NCI-H1930 (cell line): Measurements from ENCODE around the gene JMJD6.

Experiments used
- DNase-seq, 2 experiments: peaks; one replicate each; lab custom pipeline; 2025; lab: John Stamatoyannopoulos, UW

JMJD6 gene

DNA sequence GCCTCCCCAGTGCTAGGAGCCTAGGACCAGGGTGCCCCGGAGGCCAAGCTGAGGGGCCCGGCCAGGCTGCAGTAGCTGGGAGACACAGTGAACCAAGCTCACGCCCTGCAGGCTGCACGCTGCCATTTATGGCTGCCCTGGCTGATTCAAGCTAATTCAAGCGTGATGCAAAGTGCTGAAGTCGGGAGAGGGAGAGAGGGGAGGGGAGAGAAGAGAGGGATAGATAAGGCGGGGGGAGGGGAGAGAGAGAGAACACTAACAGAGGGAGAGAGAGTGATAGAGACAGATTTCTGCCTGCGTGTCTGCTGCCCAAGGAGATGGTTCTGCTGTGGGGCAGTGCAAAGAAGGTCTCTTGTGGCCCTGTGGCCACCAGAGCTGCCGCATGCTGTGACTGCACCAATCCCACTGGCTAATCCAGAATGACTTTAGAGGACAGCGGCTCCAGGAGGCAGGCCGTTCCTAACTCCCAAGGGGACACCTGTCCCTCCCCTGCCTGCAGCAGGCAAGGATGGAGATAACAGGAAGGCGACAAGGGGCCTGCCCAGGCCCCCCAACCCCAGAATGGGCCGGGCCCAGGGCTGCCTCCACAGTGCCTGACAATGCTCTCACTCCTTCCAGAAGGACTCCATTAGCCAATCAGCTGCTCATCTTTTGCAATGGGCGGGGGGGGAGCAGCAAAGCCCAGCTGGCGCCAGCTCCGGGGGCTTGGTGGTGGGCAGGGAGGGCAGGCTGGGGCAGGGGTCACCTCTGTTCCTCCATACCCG, 28.5 kb downstream of the JMJD6 start:
- DNase-seq, result no peak

GRCh38 chr17:76696763-76697701, 29.4 kb downstream of the JMJD6 start:
- no peak for DNase-seq

DNA sequence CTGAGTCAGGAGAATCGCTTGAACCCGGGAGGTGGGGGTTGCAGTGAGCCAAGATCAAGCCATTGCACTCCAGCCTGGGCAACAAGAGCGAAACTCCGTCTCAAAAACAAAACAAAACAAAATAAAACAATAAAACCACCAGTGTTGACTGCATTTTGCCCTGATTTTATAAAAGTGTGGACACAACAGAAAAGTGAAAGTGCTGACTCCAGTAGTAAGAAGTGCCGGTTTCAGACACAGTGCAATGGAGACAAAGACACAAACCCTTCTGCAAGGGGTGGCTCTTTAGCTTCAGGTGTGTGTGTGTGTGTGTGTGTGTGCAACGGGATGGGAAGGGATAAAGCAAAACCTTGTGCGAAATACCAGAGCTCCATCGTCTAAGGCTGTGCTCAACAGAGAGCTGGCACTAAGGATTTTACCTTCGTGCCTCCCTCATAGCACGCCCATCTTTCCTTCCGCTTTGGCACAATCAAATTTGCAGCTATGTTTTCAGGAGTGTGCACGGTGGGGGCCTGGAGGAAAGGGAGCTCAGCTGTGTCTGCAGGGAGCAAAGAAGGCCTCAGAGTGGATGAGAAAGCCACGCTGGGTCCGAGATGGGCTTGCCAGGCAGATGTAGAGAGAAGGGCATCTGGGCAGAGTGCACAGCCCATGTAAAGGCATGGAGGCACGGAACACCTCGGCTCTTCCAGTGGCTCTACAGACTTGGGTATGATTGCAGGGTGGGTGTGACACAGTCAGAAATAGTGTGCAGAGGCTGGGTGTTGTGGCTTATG, 31.2 kb downstream of the JMJD6 start:
- DNase-seq, result no peak

DNA sequence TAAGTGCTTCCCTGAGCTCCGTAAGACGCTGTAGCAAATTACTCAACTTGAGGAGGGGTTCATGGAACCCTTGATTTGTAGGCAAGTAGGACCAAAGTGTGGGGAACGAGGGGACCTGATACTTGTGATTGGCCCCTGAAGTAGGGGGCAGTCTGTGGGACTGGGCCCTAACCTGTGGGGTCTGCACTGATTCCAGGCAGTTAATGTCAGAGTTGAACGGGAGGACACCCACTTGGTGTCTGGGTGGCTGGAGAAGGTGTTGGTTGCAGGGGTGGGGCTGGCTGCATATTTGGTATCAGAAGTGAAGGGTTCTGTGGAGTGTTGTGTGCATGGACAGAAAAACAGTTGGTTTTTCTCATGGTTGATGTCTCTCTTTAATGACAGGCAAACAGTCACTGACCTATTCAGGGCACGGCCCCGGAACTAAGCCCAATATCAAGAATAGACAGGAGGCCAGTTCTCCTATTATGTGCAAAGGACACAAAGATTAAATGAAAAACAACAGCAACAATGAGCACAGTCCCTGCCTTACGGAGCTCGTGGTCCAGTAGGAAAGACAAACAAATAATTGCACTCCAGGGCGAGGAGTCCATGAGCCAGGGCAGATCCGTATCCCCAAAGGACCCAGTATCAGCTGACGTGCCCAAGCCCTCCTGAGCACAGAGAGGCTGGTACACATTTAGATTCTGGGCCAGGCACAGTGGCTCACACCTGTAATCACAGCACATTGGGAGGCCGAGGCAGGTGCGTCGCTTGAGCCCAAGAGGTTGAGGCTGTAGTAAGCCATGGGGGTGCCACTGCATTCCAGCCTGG, 34.8 kb downstream of the JMJD6 start:
- DNase-seq, result no peak

- no peak for DNase-seq
Measured at GRCh38 chr17:76690596-76691280, 35.7 kb downstream of the JMJD6 start.

GRCh38 chr17:76689859-76690258, 36.5 kb downstream of the JMJD6 start:
- DNase-seq, result no peak

GRCh38 chr17:76688165-76688622, 38.2 kb downstream of the JMJD6 start:
- DNase-seq, result no peak

- DNase-seq, result no peak
Measured at GRCh38 chr17:76687298-76688164, 38.9 kb downstream of the JMJD6 start.

- no peak for DNase-seq
Measured at GRCh38 chr17:76686538-76687297, 39.7 kb downstream of the JMJD6 start.

DNA sequence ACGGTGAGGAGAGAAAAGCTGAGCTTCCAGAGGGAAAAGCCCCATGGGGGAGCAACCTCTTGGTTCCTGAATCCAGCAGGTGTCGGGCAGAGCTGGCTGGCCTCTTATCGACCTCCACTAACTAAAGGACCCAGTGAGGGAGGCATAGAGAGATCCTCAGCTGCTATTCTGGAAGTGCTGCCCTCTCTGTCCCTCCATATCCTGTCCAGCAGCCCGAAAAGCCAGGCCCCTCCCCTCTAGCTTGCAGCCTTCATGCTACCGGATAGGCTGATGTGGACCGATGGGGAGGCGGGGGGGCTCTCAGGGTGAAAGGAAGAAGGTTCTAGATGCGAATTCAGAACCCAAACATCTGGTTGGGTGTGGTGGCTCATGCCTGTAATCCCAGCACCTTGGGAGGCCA, 40.6 kb downstream of the JMJD6 start:
- DNase-seq, result no peak

DNA sequence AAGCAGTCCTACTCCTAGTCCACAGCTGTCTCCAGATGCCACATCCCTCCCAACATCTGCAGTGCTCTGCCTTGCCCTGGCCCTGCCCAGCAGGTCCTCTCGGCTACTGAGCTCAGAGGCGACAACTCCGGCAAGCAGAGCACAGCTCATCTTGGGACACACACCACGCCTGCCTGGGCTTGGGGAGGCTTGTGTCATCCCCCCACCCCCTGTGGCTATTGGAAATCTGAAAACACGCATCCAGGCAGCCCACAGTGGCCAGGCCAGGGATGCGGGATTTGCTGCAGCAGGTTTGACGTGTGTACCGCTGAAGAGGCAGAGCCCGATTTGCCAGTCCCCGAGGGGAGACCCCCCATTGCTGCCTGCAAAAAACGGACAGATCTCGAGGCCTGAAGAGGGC, 41.0 kb downstream of the JMJD6 start:
- no peak for DNase-seq

- DNase-seq, result no peak
Measured at GRCh38 chr17:76684756-76685155, 41.6 kb downstream of the JMJD6 start.

- DNase-seq, result no peak
Measured at GRCh38 chr17:76683921-76684745, 42.3 kb downstream of the JMJD6 start.

DNA sequence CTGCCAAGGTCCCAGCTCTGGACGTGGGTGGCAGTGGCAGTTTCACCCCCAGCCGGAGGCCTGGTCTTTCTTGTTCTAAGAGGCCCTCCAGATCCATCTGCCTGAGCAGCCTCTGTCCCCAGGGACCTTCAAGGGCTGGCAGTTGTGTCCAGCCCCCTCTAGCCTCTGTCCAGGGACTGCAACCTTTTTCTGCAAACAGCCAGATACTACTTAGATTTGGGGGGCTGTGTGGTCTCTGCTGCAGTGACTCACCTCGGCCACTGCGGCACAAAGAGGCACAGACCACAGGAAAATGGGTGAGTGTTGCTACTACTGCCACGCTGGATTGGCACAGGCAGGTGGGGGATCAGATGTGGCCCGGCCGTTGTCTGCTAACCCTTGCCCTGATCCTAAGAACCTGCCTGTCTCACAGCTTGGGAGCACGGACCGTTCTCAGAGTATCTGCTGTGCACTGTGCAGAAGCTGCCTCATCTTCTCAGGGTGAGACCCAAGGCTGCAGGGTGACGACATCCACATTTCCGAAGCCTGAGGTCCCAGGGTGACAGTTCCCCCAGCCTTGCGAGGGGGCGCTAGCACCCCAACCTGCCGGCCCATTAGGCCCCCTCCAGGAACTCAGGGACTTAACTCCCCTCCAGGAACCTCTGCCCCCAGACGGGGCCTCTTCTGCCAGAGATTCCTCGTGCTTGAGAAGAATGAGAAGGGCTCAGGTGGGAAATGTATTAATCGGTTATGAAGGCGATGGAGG, 43.2 kb downstream of the JMJD6 start:
- no peak for DNase-seq

- no peak for DNase-seq
Measured at GRCh38 chr17:76682296-76682695, 44.1 kb downstream of the JMJD6 start.

- DNase-seq, result peak; percentile 17 to 56
Measured at GRCh38 chr17:76681222-76682137, 44.9 kb downstream of the JMJD6 start.
